Measurements from ENCODE around the gene TMEM115.

TMEM115 gene

GRCh38 chr3:50358911-50359759 lies at the start of gene TMEM115:
Gene TMEM115, minus strand, starts transcription at chr3:50359521. Its CDS starts 458 bp downstream, at chr3:50359063.
- DNase-seq = peak; percentile 85

- peak; percentile 3 for DNase-seq
These were observed 49.2 kb upstream of the TMEM115 start for GRCh38 chr3:50408443-50408944.

GRCh38 chr3:50406487-50406886 lies 47.2 kb upstream of the TMEM115 start:
- DNase-seq = no peak

- DNase-seq = no peak
These were observed 45.9 kb upstream of the TMEM115 start for GRCh38 chr3:50405249-50405648.

- no peak for DNase-seq
These were observed 42.8 kb upstream of the TMEM115 start for GRCh38 chr3:50401978-50402595.

- no peak for DNase-seq
These were observed 37.2 kb upstream of the TMEM115 start for GRCh38 chr3:50396502-50396901.

GRCh38 chr3:50395070-50395860 lies 35.9 kb upstream of the TMEM115 start:
- no peak for DNase-seq

GRCh38 chr3:50393061-50393460 lies 33.7 kb upstream of the TMEM115 start:
- no peak for DNase-seq

GRCh38 chr3:50392101-50392715 lies 32.9 kb upstream of the TMEM115 start:
- no peak for DNase-seq

GRCh38 chr3:50390508-50391224 lies 31.3 kb upstream of the TMEM115 start:
- no peak for DNase-seq

GRCh38 chr3:50389414-50389767 lies 30.1 kb upstream of the TMEM115 start:
- no peak for DNase-seq

- DNase-seq = no peak
These were observed 29.5 kb upstream of the TMEM115 start for GRCh38 chr3:50388720-50389413.

GRCh38 chr3:50388016-50388719 lies 28.8 kb upstream of the TMEM115 start:
- no peak for DNase-seq

- DNase-seq = no peak
These were observed 26.4 kb upstream of the TMEM115 start for GRCh38 chr3:50385754-50386153.

GRCh38 chr3:50383750-50384149 lies 24.4 kb upstream of the TMEM115 start:
- DNase-seq = no peak

- no peak for DNase-seq
These were observed 23.4 kb upstream of the TMEM115 start for GRCh38 chr3:50382722-50383121.

- DNase-seq = no peak
These were observed 22.1 kb upstream of the TMEM115 start for GRCh38 chr3:50381383-50381782.

GRCh38 chr3:50380405-50381085 lies 21.2 kb upstream of the TMEM115 start:
- no peak for DNase-seq

GRCh38 chr3:50378757-50379156 lies 19.4 kb upstream of the TMEM115 start:
- no peak for DNase-seq

GRCh38 chr3:50378024-50378423 lies 18.7 kb upstream of the TMEM115 start:
- no peak for DNase-seq

Data from NCI-H1694 treated with DMSO at 0.1 percent for 48 hours (cell line).